GM12801 (cell line): ENCODE data around the gene RAF1.

ENCODE experiments used
- CTCF ChIP-seq: IDR thresholded peaks from one replicate; pipeline ENCODE4 v1.5.1; 2011; ENCODE audit warnings: control low read depth; ENCODE audit not compliant: insufficient read length; ENCODE audit errors: extremely low read depth

Gene RAF1

GRCh38 chr3:12584083-12584482, 79.8 kb downstream of the RAF1 start:
- TF ChIP-seq CTCF, result no peak

GRCh38 chr3:12583280-12583679, 80.6 kb downstream of the RAF1 start:
- TF ChIP-seq CTCF, result no peak

GRCh38 chr3:12582730-12583129, 81.2 kb downstream of the RAF1 start:
- TF ChIP-seq CTCF, result no peak

- TF ChIP-seq CTCF, result no peak
Observed at GRCh38 chr3:12579905-12580304, 84.0 kb downstream of the RAF1 start.

- TF ChIP-seq CTCF, result no peak
Observed at GRCh38 chr3:12579456-12579855, 84.5 kb downstream of the RAF1 start.

GRCh38 chr3:12578742-12579141, 85.2 kb downstream of the RAF1 start:
- no peak for TF ChIP-seq CTCF

- TF ChIP-seq CTCF, result no peak
Observed at GRCh38 chr3:12577379-12577778, 86.5 kb downstream of the RAF1 start.

- TF ChIP-seq CTCF, result no peak
Observed at GRCh38 chr3:12574661-12575060, 89.3 kb downstream of the RAF1 start.
